Hepatocyte (in vitro differentiated cells): ENCODE data around the gene OR10A3. TPM values are rescaled to one million over a fixed set of nuclear protein-coding genes. Genes with fewer than 3 reads are reported as not detected.

Source experiments
- DNase-seq: peaks from one replicate; pipeline ENCODE4 v3.0.0-alpha.2; 2016; ENCODE audit warnings: low spot score
- H2AFZ ChIP-seq: fragments of 200-600 bp; sonication (generic); 2 replicates; pipeline ENCODE4 v1.6.0; 2016; ENCODE audit warnings: antibody characterized with exemption, mild to moderate bottlenecking
- H3K27ac ChIP-seq: fragments of 200-600 bp; sonication (generic); 2 replicates; pipeline ENCODE4 v1.5.1; 2016; ENCODE audit warnings: mild to moderate bottlenecking
- H3K27me3 ChIP-seq: fragments of 200-600 bp; sonication (generic); 2 replicates; pipeline ENCODE4 v1.6.1; 2016
- H3K36me3 ChIP-seq: fragments of 200-600 bp; sonication (generic); replicated peaks from 2 replicates; pipeline ENCODE4 v1.5.1; 2016; ENCODE audit warnings: low read depth; ENCODE audit not compliant: insufficient read depth
- H3K4me1 ChIP-seq: fragments of 200-600 bp; sonication (generic); 2 replicates; pipeline ENCODE4 v1.5.1; 2016; ENCODE audit warnings: mild to moderate bottlenecking, moderate library complexity; ENCODE audit not compliant: insufficient read depth
- H3K4me2 ChIP-seq: fragments of 200-600 bp; sonication (generic); 2 replicates; pipeline ENCODE4 v1.6.0; 2016
- H3K4me3 ChIP-seq: fragments of 200-600 bp; sonication (generic); 2 replicates; pipeline ENCODE4 v1.5.1; 2016; ENCODE audit warnings: mild to moderate bottlenecking
- H3K79me2 ChIP-seq: fragments of 200-600 bp; sonication (generic); 2 replicates; pipeline ENCODE4 v1.6.0; 2017; ENCODE audit warnings: mild to moderate bottlenecking
- H3K9me2 ChIP-seq: fragments of 200-600 bp; sonication (generic); replicated peaks from 2 replicates; pipeline ENCODE4 v1.6.0; 2017; ENCODE audit warnings: mild to moderate bottlenecking; ENCODE audit not compliant: insufficient read depth
- H3K9me3 ChIP-seq: fragments of 200-600 bp; sonication (generic); 2 replicates; pipeline ENCODE4 v1.5.1; 2016; ENCODE audit warnings: low read depth, mild to moderate bottlenecking
- H4K20me1 ChIP-seq: fragments of 200-600 bp; sonication (generic); 2 replicates; pipeline ENCODE4 v1.6.0; 2016; ENCODE audit warnings: mild to moderate bottlenecking; ENCODE audit not compliant: insufficient read depth, poor library complexity, severe bottlenecking
- CTCF ChIP-seq: fragments of 200-600 bp; sonication (generic); IDR thresholded peaks from 2 replicates; pipeline ENCODE4 v1.5.1; 2016; ENCODE audit warnings: antibody characterized with exemption, mild to moderate bottlenecking; ENCODE audit not compliant: poor library complexity
- EZH2 ChIP-seq: fragments of 200-600 bp; sonication (generic); IDR thresholded peaks from 2 replicates; pipeline ENCODE4 v1.6.1; 2016; ENCODE audit warnings: antibody characterized with exemption, mild to moderate bottlenecking, borderline replicate concordance
- EZH2phosphoT487 ChIP-seq: fragments of 200-600 bp; sonication (generic); IDR thresholded peaks from one replicate; pipeline ENCODE4 v1.6.1; 2018; ENCODE audit warnings: antibody characterized with exemption, mild to moderate bottlenecking, low read depth, moderate library complexity; ENCODE audit not compliant: unreplicated experiment, severe bottlenecking
- WGBS: methylation state at CpG from one replicate; pipeline ENCODE4 v1.1.6; 2016; ENCODE audit warnings: low lambda C conversion rate; ENCODE audit errors: missing lambda C conversion rate; 5-methylcytosine and 5-hydroxymethylcytosine counted together
- polyA plus RNA-seq: library from polyadenylated mRNA; unstranded; fragments of >200 nt; fragmentation: Nextera tagmentation; extraction: Ambion mirVana; gene quantifications from 2 replicates; pipeline ENCODE4 v1.2.1, GENCODE V29; 2016
- total RNA-seq: library from RNA; depleted of rRNA; stranded (reverse); fragments of >200 nt; gene quantifications from 2 replicates; pipeline ENCODE4 v1.2.3, GENCODE V29; 2014

OR10A3 gene
- total and polyA plus RNA-seq, 2 experiments from 2014 or later = not detected

GRCh38 chr11:7931168-7931567 lies 10.3 kb downstream of the OR10A3 start, which contains the start of gene OR10A6:
TSS of gene OR10A6 (minus strand) at chr11:7931268. CDS start at chr11:7928662, 2,606 bp downstream.
- Histone ChIP-seq H3K27me3 (no peaks in the 10 kb centered on the region), H3K79me2 (no peaks in the 10 kb centered on the region), H3K4me1 (no peaks in the 10 kb centered on the region), H4K20me1 (no peaks in the 10 kb centered on the region), H3K9me3 (no peaks in the 10 kb centered on the region), H3K36me3 (no peaks in the 10 kb centered on the region), H3K4me2 (no peak within 1 kb of the TSS), H3K27ac (no peak within 1 kb of the TSS), H2AFZ (no peak within 1 kb of the TSS), H3K4me3 (no peak within 1 kb of the TSS), H3K9me2 (no peaks in the 10 kb centered on the region)
- DNase-seq = no peak
- no peak for TF ChIP-seq EZH2phosphoT487
- TF ChIP-seq EZH2 = no peak
- no peak for TF ChIP-seq CTCF
- WGBS = 84% methylated on average over 4 of the region's 4 CpGs

- Histone ChIP-seq H3K27me3 (no peaks in the 10 kb centered on the region), H2AFZ (no peak overlapping the region), H3K4me2 (no peak overlapping the region), H3K79me2 (no peaks in the 10 kb centered on the region), H3K27ac (no peak overlapping the region), H4K20me1 (no peaks in the 10 kb centered on the region), H3K4me1 (no peaks in the 10 kb centered on the region), H3K9me2 (no peaks in the 10 kb centered on the region), H3K4me3 (no peak overlapping the region), H3K36me3 (no peaks in the 10 kb centered on the region), H3K9me3 (no peaks in the 10 kb centered on the region)
- TF ChIP-seq CTCF (no peak), EZH2 (no peak), EZH2phosphoT487 (no peak)
- 93% methylated on average over 6 of the region's 6 CpGs for WGBS
- DNase-seq = no peak
These were observed 13.9 kb downstream of the OR10A3 start for GRCh38 chr11:7927635-7928034.

- H3K79me2 ChIP-seq = no peaks in the 10 kb centered on the region
- H3K4me1 ChIP-seq = no peaks in the 10 kb centered on the region
- TF ChIP-seq EZH2 (no peak), EZH2phosphoT487 (no peak), CTCF (no peak)
- peak overlapping the region; percentile 61 for H3K27ac ChIP-seq
- H3K27me3 ChIP-seq = no peaks in the 10 kb centered on the region
- DNase-seq = peak; percentile 48
- H3K36me3 ChIP-seq = no peaks in the 10 kb centered on the region
- H3K4me2 ChIP-seq = no peak overlapping the region
- H3K4me3 ChIP-seq = no peak overlapping the region
- no peak overlapping the region for H2AFZ ChIP-seq
- no peaks in the 10 kb centered on the region for H4K20me1 ChIP-seq
- no peaks in the 10 kb centered on the region for H3K9me2 ChIP-seq
- 29% methylated on average over 2 of the region's 2 CpGs for WGBS
- no peaks in the 10 kb centered on the region for H3K9me3 ChIP-seq
These were observed 17.0 kb downstream of the OR10A3 start for GRCh38 chr11:7924536-7924935.

- H4K20me1 ChIP-seq = no peaks in the 10 kb centered on the region
- no peaks in the 10 kb centered on the region for H3K4me1 ChIP-seq
- no peak for DNase-seq
- H3K36me3 ChIP-seq = no peaks in the 10 kb centered on the region
- H3K27ac ChIP-seq = no peak overlapping the region
- no peak overlapping the region for H2AFZ ChIP-seq
- 85% methylated on average over 2 of the region's 2 CpGs for WGBS
- H3K9me2 ChIP-seq = no peaks in the 10 kb centered on the region
- H3K79me2 ChIP-seq = no peaks in the 10 kb centered on the region
- H3K4me3 ChIP-seq = no peak overlapping the region
- no peaks in the 10 kb centered on the region for H3K9me3 ChIP-seq
- no peak overlapping the region for H3K4me2 ChIP-seq
- TF ChIP-seq CTCF = no peak
- TF ChIP-seq EZH2 = no peak
- no peak for TF ChIP-seq EZH2phosphoT487
- no peaks in the 10 kb centered on the region for H3K27me3 ChIP-seq
These were observed 23.4 kb downstream of the OR10A3 start for GRCh38 chr11:7918141-7918540.
